CD4-positive, alpha-beta T cell treated with Interleukin-6 for 4 hours (primary cell): ENCODE measurements around the gene OXNAD1.
"Not testable (repeated sequence)": the region's sequence is repeated elsewhere in the genome, so short reads cannot be mapped to it uniquely, and the experiment has no call there.

Source experiments
- DNase-seq: peaks from one replicate; pipeline ENCODE4 v3.0.0-alpha.2; 2020; ENCODE audit warnings: mixed read lengths

Gene OXNAD1

GRCh38 chr3:16307832-16308531, 43.0 kb downstream of the OXNAD1 start:
- no peak for DNase-seq

DNA sequence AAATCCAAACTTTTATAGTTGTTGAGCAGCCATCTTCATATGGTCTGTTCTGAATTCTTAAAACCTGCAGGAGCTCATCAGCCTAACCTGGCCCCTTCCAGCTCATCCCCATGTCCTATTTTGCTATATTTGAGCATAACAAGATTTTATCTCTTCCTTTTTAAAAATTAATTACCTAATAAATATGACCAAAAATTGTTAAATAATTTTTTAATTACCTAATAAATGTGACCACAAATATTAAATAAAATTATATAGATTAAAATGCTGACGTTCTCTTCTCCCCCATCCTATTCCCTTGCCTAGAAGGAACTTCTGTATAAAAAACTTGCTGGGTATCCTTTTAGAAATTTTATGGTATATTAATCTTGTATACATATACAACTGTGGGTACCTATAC, 43.7 kb downstream of the OXNAD1 start:
- DNase-seq = no peak

- peak; percentile 71 for DNase-seq
Measured at GRCh38 chr3:16309558-16309957, 44.5 kb downstream of the OXNAD1 start.

GRCh38 chr3:16310486-16310885, 45.5 kb downstream of the OXNAD1 start:
- not testable (repeated sequence) for DNase-seq

DNA sequence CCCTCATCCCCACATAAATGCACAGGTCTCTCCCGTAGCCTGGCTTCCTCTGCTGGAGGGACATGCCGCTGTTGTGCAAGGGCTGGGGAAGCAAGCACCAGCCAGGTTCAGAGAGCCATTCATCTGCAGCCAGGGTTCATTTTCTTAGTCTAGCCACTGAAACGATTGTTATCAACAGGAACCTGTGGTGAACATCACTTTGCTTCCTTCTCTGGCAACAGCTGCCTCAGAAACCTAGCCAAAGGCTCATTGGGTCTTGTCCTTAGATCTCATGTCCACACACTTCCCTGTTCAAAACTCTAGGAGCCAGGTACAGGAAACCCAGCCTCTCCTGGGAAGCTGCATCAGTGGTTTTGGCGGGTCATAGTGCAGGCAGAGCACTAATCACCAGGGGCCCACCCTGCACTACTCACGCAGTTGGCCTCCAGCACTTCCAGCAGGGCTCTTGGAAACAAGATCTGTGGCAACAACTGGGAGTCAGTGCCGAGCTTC, 47.0 kb downstream of the OXNAD1 start:
- DNase-seq = peak; percentile 72

- no peak for DNase-seq
Measured at GRCh38 chr3:16313886-16314645, 49.1 kb downstream of the OXNAD1 start.

DNA sequence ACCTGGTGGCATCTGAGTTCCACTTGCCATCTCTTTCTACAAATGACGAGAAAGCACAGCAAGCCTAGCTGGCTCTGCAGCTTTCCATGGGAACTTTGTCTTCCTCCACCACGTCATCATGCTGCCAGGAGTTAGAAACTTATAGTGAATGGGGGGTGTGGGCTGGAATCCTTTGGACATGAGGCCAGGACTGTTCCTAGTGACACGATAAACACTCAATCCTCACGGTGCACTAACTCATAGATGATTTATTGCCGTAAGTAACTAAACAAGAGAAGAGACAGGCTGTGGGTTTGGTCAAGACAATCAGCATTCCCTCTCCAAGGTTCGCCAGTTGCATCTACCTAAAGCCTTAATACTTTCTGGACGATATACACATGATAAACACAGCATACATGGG, 50.6 kb downstream of the OXNAD1 start:
- DNase-seq = no peak

DNA sequence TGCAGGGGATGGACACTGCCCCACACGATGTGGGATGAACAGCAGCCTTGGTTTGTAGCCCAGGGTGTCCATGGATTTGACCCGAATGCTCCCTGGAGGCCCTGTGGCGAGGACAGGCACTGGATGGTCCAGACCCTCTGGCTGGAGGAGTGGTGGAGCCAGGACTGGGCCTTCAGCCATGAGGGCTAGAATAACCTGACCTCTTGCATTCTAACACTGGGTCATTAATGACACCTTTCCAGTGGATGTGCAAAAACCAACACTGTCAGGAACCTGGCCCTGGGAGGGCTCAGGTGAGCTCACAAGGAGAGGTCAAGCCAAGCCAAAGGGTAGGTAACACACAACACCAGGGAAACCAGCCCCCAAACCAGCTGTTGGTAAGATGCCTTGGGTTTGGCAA, 51.4 kb downstream of the OXNAD1 start:
- DNase-seq = no peak

- DNase-seq = no peak
Measured at GRCh38 chr3:16316847-16317560, 52.0 kb downstream of the OXNAD1 start.

- DNase-seq = no peak
Measured at GRCh38 chr3:16317561-16317945, 52.5 kb downstream of the OXNAD1 start.

DNA sequence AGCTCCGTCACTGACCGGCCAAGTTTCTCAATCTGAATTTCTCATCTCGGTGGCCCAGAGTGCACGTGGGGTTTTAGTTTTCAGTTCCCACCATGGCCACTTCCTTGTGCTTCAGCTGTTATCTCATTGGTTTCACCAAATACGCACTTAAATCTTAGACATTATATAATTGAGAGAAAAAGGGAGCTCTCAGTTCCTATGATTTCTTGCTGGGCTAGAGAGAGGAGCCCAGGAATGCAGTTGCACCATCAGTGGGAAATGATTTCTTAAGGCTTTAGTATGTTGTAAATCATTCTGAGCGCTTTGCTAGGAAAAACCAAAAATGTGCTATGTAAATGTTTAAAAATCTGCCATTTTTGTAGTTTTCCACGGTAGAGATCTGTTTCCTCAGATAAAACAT, 53.2 kb downstream of the OXNAD1 start:
- no peak for DNase-seq

- peak; percentile 92 for DNase-seq
Measured at GRCh38 chr3:16319307-16319706, 54.3 kb downstream of the OXNAD1 start.

DNA sequence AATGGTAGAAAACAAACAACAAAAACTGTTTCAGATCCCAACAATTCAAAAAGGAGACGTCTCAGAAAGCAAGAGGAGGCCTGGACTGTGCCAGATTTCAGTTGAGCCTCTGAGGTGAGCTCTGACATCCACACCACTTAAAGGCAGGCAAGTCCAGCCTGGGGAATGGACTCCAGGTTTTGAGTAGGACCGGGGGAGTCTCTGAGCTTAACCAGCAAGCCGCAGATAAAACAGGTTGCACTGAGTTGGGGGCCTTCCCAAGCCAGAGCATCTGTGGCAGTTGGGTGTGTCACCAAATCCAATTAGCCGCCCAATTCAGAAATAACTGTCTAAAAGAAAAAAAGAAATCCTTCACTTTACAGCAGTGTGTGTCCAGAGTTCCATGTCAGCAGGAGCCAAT, 54.7 kb downstream of the OXNAD1 start:
- no peak for DNase-seq

DNA sequence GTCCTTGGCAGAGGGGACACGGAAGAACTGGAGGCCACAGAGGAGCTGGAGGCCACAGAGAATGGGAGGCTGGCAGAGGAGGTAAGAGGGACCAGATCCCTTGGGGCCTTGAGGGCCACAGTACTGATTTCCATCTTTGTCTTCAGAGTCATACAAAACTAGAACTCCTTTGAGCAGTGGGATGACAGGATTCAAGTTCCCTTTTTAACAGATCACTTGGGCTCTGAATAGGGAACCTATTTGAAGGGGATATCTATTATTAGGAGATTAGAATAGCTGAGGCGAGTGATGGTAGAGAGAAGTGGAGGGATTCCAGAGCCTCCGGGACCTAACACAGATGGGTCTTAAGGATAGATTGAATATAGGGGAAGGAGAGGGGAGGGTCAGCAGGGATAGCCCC, 55.7 kb downstream of the OXNAD1 start:
- no peak for DNase-seq

DNA sequence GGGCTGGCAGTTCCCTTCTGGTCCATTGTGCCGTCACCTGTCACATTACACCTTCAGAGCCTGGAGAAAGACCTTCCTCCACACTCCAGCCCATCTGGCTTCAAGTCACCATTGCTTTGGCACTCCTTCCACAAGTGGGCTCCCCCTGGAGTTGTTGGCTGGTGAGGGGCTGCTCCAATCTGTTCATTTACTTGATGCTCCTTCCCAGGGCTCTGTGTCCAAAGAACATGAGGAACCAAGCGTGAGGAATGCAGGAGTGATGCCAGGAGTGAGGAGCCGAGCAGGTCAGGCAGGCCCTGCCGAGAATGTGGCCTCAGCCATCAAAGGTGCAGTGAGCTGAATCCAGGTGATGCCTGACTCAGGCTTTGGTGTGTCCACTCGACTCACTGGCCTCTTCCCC, 57.2 kb downstream of the OXNAD1 start:
- DNase-seq = no peak

DNA sequence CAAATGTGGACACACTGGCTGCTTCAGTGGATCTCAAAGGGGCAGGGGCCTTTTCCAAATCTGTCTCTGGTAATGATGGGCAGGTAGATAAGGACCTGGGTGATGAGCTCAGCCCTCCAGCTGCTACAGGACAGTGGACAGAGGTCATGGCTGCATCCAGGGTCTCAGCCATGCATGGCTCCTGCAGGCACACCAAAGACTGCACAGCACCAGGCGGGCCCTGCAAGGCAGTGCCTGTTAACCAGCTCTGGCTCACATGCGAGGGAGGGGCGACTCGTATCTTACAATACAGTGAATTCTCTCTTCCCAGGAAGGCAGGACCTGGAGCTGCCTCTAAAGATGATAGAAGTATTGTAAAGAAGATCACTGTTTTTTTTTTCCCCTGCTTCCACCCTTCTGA, 58.7 kb downstream of the OXNAD1 start:
- no peak for DNase-seq

DNA sequence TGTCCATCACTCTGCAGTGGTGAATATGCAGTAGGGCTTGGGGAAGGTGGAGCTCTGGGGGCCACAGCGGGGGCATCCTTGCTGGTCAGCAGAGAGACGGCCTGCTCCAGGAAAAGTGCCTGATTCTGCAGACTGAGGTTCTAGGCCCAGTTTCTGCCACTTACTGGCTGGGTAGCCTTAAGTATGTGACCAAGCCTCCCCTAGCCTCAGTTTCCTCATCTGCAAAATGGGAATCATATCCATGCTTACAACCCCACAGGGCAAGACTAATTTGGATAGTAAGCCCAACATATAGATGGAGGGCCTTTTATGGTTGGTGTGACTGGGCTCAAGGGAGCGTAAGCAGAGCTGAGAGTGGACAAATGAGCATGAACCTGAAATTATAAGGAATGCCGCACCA, 60.8 kb downstream of the OXNAD1 start:
- DNase-seq = no peak

- DNase-seq = no peak
Measured at GRCh38 chr3:16326724-16327349, 61.8 kb downstream of the OXNAD1 start.

DNA sequence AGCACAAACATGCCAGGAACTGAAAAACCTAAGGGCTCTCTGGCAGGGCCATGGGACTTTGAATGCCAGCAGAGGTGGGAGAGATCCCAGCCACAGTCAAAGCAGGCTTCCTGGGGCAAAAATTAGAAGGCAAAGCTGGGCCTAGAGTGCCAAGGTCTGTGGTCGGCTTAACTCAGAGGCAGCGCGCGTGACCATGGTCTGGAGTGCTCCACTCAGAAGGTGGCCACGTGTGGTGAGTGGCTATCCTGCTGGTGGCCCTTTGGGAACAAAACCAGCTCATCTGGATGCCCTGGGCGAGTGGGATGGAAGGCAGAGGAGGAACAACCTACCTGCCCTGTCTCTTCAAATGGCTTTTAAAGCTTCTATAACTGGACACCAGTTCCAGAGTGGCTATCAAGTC, 63.1 kb downstream of the OXNAD1 start:
- DNase-seq = no peak

DNA sequence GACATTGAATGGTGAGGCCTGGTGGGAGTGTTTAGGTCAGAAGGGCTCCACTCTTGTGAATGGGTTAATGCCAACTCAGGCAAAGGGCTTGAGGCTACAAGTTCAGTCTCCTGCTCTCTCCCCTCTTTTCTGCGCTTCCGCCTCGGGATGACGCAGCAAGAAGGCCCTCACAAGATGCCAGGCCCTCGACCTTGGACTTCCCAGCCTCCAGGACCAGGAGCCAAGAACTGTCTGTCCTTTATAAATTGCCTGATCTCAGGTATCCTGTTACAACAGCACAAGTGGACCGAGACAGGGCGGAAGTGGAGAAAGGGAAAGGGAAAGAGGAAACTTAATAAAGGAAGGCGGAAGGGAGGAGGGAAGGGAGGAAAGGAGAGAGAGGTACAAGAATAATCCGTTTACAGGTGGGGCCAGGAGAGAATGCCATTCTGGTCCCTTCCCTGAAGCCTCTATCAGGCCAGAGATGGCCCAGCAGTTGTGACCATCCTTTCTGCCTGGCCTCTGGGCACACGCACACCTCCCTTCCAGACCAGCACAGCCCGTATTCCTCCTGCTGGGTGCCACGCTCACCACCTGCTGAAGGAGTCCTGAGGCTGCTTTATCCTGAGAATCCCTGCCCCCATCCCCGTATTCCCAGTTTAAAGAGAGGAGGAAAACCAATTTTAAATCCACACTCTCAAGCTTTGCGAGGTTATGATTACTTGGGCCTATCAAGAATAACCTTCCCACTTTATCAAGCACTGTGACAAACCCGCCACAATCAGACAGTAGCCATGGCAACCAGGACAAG, 64.2 kb downstream of the OXNAD1 start:
- no peak for DNase-seq

- no peak for DNase-seq
Measured at GRCh38 chr3:16329826-16330129, 64.8 kb downstream of the OXNAD1 start.

- DNase-seq = no peak
Measured at GRCh38 chr3:16330351-16330750, 65.3 kb downstream of the OXNAD1 start.
